DND-41 (cell line): ENCODE results near the gene GOLIM4.

ENCODE experiments used
- CTCF ChIP-seq: IDR thresholded peaks from 2 replicates; pipeline ENCODE4 v1.5.1; 2012; ENCODE audit warnings: borderline replicate concordance, low read length, moderate library complexity, mild to moderate bottlenecking; ENCODE audit not compliant: poor library complexity, severe bottlenecking; ENCODE audit errors: extremely low read depth
- EZH2 ChIP-seq: IDR thresholded peaks from 3 replicates; pipeline ENCODE4 v1.6.1; 2012; ENCODE audit warnings: borderline replicate concordance, low read depth, mild to moderate bottlenecking, moderate library complexity, low read length, inconsistent platforms; ENCODE audit not compliant: severe bottlenecking

DNA sequence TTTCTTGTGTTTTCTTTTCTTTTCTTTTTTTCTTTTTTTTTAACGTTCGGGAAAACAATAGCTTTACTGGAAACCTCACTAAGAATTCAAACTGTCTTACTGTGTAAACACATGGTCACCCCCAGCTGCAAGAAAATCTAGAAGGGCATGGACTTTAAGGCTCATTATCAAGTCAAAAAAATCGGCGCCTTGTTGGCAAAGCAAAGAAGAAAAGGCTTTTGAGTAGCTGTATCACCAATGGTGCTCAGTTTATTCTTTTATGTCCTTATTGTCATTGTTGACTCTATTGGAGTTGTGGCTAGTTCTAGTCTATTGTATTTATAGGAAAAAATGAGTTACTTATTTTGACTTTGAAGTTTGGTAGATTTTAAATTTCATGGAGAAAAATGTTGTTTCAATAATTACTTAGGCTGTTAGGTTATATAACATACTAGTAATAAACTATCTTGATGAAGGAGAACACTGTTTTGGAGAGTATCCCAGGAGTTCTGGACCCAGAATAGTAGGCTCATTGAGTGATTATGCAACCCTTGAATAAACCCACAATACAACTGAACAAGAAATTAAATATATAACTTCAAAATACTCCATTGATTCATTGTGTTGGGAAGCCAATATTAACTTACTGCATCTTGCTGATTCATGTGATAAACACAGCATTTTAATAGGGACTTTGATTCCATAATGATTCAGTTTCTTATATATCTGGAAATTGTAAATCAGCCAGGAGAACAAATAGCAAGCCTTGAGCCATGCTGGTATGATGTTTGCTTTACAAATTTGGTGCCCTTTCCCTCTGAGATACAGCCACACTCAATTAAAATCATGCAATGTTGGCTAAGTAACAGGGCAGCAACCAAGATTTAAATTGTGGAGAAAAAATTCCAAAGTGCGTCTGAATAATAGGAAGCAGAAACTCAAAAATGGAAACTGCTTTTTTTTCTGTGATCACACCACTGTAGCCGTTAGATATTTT is 27.8 kb upstream of the GOLIM4 start:
- TF ChIP-seq CTCF, result no peak
- TF ChIP-seq EZH2, result no peak
